GM23338 (cell line): ENCODE measurements around the gene PJA1. TPM values are rescaled to one million over a fixed set of nuclear protein-coding genes. Genes with fewer than 3 reads are reported as not detected.

Experiments
- ATAC-seq: fragments of 200-7000 bp; cut with Tn5 transposase; 3 replicates; pipeline ENCODE4 v1.9.1; 2020
- DNase-seq: peaks from one replicate; pipeline ENCODE4 v3.0.0-alpha.2; 2015; ENCODE audit warnings: low spot score
- H2AFZ ChIP-seq: fragments of 200-600 bp; sonication (generic); 2 replicates; pipeline ENCODE4 v1.8.0; 2016; ENCODE audit warnings: antibody characterized with exemption, mild to moderate bottlenecking, moderate library complexity
- H3F3A ChIP-seq: fragments of 200-600 bp; sonication (generic); replicated peaks from 2 replicates; pipeline ENCODE4 v1.8.0; 2017; ENCODE audit warnings: antibody characterized with exemption, mixed run types, low read depth
- H3K27ac ChIP-seq: fragments of 200-600 bp; sonication (generic); 2 replicates; pipeline ENCODE4 v1.6.1; 2016; ENCODE audit warnings: low read depth
- H3K27me3 ChIP-seq: fragments of 200-600 bp; sonication (generic); 2 replicates; pipeline ENCODE4 v1.8.0; 2016; ENCODE audit warnings: mild to moderate bottlenecking, mixed run types, moderate library complexity; ENCODE audit not compliant: insufficient read depth
- H3K36me3 ChIP-seq: fragments of 200-600 bp; sonication (generic); 2 replicates; pipeline ENCODE4 v1.8.0; 2016; ENCODE audit warnings: mild to moderate bottlenecking; ENCODE audit not compliant: insufficient read depth
- H3K4me1 ChIP-seq: fragments of 200-600 bp; sonication (generic); 2 replicates; pipeline ENCODE4 v1.8.0; 2016; ENCODE audit warnings: mild to moderate bottlenecking, moderate library complexity; ENCODE audit not compliant: insufficient read depth
- H3K4me2 ChIP-seq: fragments of 200-600 bp; sonication (generic); 2 replicates; pipeline ENCODE4 v1.7.1; 2017; ENCODE audit warnings: mixed run types
- H3K4me3 ChIP-seq: fragments of 200-600 bp; sonication (generic); 2 replicates; pipeline ENCODE4 v1.6.1; 2016; ENCODE audit warnings: mixed run types
- H3K79me2 ChIP-seq: fragments of 200-600 bp; sonication (generic); replicated peaks from 2 replicates; pipeline ENCODE4 v1.8.0; 2017; ENCODE audit warnings: mild to moderate bottlenecking; ENCODE audit not compliant: insufficient read depth
- H3K9me2 ChIP-seq: fragments of 200-600 bp; sonication (generic); 2 replicates; pipeline ENCODE4 v1.8.0; 2017; ENCODE audit not compliant: insufficient read depth
- H4K20me1 ChIP-seq: fragments of 200-600 bp; sonication (generic); replicated peaks from 2 replicates; pipeline ENCODE4 v1.8.0; 2017; ENCODE audit warnings: mild to moderate bottlenecking; ENCODE audit not compliant: insufficient read depth
- H3K27ac Mint-ChIP-seq: 2 replicates; pipeline ENCODE4 v1.8.0; 2020; ENCODE audit warnings: inconsistent platforms, mild to moderate bottlenecking, moderate library complexity, mixed read lengths
- H3K27me3 Mint-ChIP-seq: 3 replicates; pipeline ENCODE4 v1.8.0; 2022; ENCODE audit warnings: low read depth, mild to moderate bottlenecking, moderate library complexity, mixed read lengths, inconsistent platforms; ENCODE audit not compliant: insufficient read depth, poor library complexity
- H3K36me3 Mint-ChIP-seq: 3 replicates; pipeline ENCODE4 v1.8.0; 2021; ENCODE audit warnings: low read depth, mild to moderate bottlenecking, inconsistent platforms, moderate library complexity, mixed read lengths
- H3K4me1 Mint-ChIP-seq: 3 replicates; pipeline ENCODE4 v1.8.0; 2020; ENCODE audit warnings: mild to moderate bottlenecking, inconsistent platforms, mixed read lengths
- H3K4me3 Mint-ChIP-seq: 3 replicates; pipeline ENCODE4 v1.8.0; 2021; ENCODE audit warnings: moderate library complexity, mild to moderate bottlenecking, inconsistent platforms, mixed read lengths
- H3K9me3 Mint-ChIP-seq: 3 replicates; pipeline ENCODE4 v1.8.0; 2020; ENCODE audit warnings: moderate library complexity, mild to moderate bottlenecking, inconsistent platforms, mixed read lengths
- CTCF ChIP-seq, 2 experiments: fragments of 200-600 bp in 1 of 2; sonication (generic) in 1 of 2; conservative IDR thresholded peaks; 2 replicates each; pipeline versions ENCODE4 v1.5.1 to v1.6.1; 2016 to 2017; ENCODE audit warnings: antibody characterized with exemption in 2 of 2, low read depth in 2 of 2, mild to moderate bottlenecking in 2 of 2, moderate library complexity in 1 of 2
- ETS1 ChIP-seq: IDR thresholded peaks from 2 replicates; pipeline ENCODE4 v1.6.1; 2016; ENCODE audit warnings: antibody characterized with exemption
- EZH2 ChIP-seq: fragments of 200-600 bp; sonication (generic); IDR thresholded peaks from one replicate; pipeline ENCODE4 v1.8.0; 2017; ENCODE audit warnings: antibody characterized with exemption, mild to moderate bottlenecking, low read depth; ENCODE audit not compliant: unreplicated experiment
- EZH2phosphoT487 ChIP-seq: fragments of 200-600 bp; sonication (generic); IDR thresholded peaks from one replicate; pipeline ENCODE4 v1.8.1; 2018; ENCODE audit warnings: antibody characterized with exemption; ENCODE audit not compliant: unreplicated experiment
- JUNB ChIP-seq: IDR thresholded peaks from one replicate; pipeline ENCODE4 v1.6.1; 2016; ENCODE audit warnings: antibody characterized with exemption; ENCODE audit not compliant: unreplicated experiment
- POLR2AphosphoS5 ChIP-seq: IDR thresholded peaks from 2 replicates; pipeline ENCODE4 v1.6.1; 2016; ENCODE audit warnings: antibody characterized with exemption, low read depth
- ZNF331 ChIP-seq: fragments of 250-450 bp; sonication (Bioruptor Pico); IDR thresholded peaks from 2 replicates; pipeline ENCODE4 v1.5.0; 2020; ENCODE audit warnings: low read depth, mild to moderate bottlenecking, moderate library complexity
- ZNF462 ChIP-seq: fragments of 250-450 bp; sonication (Bioruptor Pico); IDR thresholded peaks from 2 replicates; pipeline ENCODE4 v1.5.0; 2020; ENCODE audit warnings: mild to moderate bottlenecking, moderate library complexity
- polyA plus RNA-seq: library from polyadenylated mRNA; unstranded; fragments of >200 nt; fragmentation: Nextera tagmentation; extraction: Ambion mirVana; gene quantifications from 2 replicates; pipeline ENCODE4 v1.2.1, GENCODE V29; 2016
- total RNA-seq: library from RNA; depleted of rRNA; stranded (reverse); fragments of >200 nt; shearing (Covaris generic); gene quantifications from 2 replicates; pipeline ENCODE4 v1.2.3, GENCODE V29; 2014

PJA1 gene
- total and polyA plus RNA-seq, 2 experiments from 2014 or later = 25.2 to 31.3 TPM

- Histone ChIP-seq H3K4me1 (no peaks in the 10 kb centered on the region), H3K4me2 (no peak overlapping the region), H3K9me2 (no peaks in the 10 kb centered on the region), H3K27me3 (no peaks in the 10 kb centered on the region), H3K79me2 (no peaks in the 10 kb centered on the region), H2AFZ (no peak overlapping the region), H3K36me3 (no peaks in the 10 kb centered on the region), H3F3A (no peaks in the 10 kb centered on the region), H3K4me3 (no peak overlapping the region), H4K20me1 (no peaks in the 10 kb centered on the region), H3K27ac (no peak overlapping the region)
- Mint-ChIP-seq H3K4me3 (no peak overlapping the region), H3K27ac (no peak overlapping the region), H3K4me1 (peaks cover 31% of the 10 kb centered on the region), H3K9me3 (no peaks in the 10 kb centered on the region), H3K36me3 (no peaks in the 10 kb centered on the region), H3K27me3 (peaks cover 9% of the 10 kb centered on the region)
- TF ChIP-seq CTCF (conservative IDR thresholded peaks at IDR 0.05; ENCODE audit: low read depth in 2 of 2) = no peak
- TF ChIP-seq ZNF331 = no peak
- no peak for TF ChIP-seq ZNF462 (CRISPR knock-in tag)
- no peak for TF ChIP-seq EZH2
- no peak for TF ChIP-seq ETS1
- no peak for TF ChIP-seq JUNB
- TF ChIP-seq POLR2AphosphoS5 = no peak
- no peak for TF ChIP-seq EZH2phosphoT487
- DNase-seq (peak; percentile 8), ATAC-seq (peak; percentile 56)
These were observed 22.3 kb downstream of the PJA1 start for GRCh38 chrX:69142788-69143469.
